ENCODE data around the gene IL22.

Gene IL22

DNA sequence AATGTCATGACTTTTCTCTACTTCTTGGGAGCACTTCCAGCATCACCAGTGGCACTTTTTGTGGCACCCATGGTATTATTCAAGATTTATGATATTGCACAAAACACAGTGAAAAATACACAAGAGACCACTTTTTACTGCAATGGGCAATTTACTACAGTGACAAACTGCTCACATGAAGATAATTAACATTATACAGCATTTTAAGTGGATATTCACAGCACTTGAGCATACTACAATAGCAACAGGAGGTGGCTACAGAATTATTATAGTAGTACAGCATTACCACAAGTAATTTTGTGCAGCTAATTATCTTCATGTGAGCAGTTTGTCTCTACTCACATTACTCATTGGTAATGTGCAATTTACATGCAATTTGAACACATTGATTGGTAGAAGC is 46.1 kb downstream of the IL22 start:
- H3K27me3 ChIP-seq (ENCODE audit: control insufficient read depth, insufficient read depth, low read length): no peaks in the 10 kb centered on the region
- H3K9me3 ChIP-seq (ENCODE audit: control insufficient read depth, low read length): no peaks in the 10 kb centered on the region
- H2AFZ ChIP-seq: no peak overlapping the region
- H3K36me3 ChIP-seq (ENCODE audit: control insufficient read depth, insufficient read depth, low read length): no peaks in the 10 kb centered on the region
- H3K27ac ChIP-seq: no peak overlapping the region
- H3K9ac ChIP-seq: no peak overlapping the region
- TF ChIP-seq, protein P1, sequence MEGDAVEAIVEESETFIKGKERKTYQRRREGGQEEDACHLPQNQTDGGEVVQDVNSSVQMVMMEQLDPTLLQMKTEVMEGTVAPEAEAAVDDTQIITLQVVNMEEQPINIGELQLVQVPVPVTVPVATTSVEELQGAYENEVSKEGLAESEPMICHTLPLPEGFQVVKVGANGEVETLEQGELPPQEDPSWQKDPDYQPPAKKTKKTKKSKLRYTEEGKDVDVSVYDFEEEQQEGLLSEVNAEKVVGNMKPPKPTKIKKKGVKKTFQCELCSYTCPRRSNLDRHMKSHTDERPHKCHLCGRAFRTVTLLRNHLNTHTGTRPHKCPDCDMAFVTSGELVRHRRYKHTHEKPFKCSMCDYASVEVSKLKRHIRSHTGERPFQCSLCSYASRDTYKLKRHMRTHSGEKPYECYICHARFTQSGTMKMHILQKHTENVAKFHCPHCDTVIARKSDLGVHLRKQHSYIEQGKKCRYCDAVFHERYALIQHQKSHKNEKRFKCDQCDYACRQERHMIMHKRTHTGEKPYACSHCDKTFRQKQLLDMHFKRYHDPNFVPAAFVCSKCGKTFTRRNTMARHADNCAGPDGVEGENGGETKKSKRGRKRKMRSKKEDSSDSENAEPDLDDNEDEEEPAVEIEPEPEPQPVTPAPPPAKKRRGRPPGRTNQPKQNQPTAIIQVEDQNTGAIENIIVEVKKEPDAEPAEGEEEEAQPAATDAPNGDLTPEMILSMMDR (IDR thresholded peaks at IDR 0.05): no peak
- no peaks in the 10 kb centered on the region for H3K79me2 ChIP-seq
- H3K4me3 ChIP-seq (ENCODE audit: low read depth, low read length): no peak overlapping the region
- no peaks in the 10 kb centered on the region for H3K4me1 ChIP-seq
- no peak overlapping the region for H3K4me2 ChIP-seq (ENCODE audit: low read length)

DNA sequence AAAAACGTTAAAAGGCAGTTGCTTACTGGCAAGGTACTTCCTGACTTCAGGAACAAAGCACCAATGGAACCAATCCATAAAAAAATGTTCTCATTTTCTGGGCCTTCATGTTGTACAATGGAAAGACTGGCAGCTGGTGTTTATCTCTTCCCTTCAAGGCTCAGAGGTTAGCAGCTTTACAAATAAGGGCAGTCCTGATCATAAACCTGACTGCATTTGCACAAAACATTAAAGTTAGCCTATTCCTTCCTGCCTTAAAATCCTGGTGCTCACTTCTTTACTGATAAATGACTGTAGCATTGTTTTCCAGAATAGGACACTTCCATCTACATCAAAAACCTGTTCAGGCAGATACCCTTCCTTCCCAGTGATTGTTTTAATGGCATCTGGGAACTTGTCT is 47.0 kb downstream of the IL22 start:
- Histone ChIP-seq H3K4me2 (ENCODE audit: low read length) (no peak overlapping the region), H3K4me1 (no peaks in the 10 kb centered on the region), H3K4me3 (ENCODE audit: low read depth, low read length) (no peak overlapping the region), H3K9me3 (ENCODE audit: control insufficient read depth, low read length) (no peaks in the 10 kb centered on the region), H3K79me2 (no peaks in the 10 kb centered on the region), H3K27ac (no peak overlapping the region), H2AFZ (no peak overlapping the region), H3K27me3 (ENCODE audit: control insufficient read depth, insufficient read depth, low read length) (no peaks in the 10 kb centered on the region), H3K9ac (no peak overlapping the region), H3K36me3 (ENCODE audit: control insufficient read depth, insufficient read depth, low read length) (no peaks in the 10 kb centered on the region)
- TF ChIP-seq, protein P1 (IDR thresholded peaks at IDR 0.05): no peak

DNA sequence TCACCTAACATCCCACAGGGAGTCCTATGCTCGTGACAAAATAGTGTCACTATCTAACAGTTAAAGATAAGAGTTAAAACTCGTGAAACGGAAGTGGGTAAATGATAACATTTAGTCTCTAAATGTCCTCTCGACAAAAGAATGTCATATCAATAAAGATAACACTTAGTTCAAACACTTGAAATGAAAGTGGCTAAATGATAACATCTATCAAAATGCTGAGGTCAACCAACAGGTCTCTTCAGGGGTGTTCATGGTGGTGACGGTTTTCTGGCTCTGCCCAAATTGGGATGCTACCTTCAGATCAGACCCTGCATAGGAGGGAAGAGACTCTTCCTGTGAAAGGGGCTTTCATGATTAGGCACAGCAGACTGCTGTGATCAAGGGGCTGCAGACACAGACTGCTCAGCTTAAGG is 49.9 kb downstream of the IL22 start:
- Histone ChIP-seq H3K4me3 (ENCODE audit: low read depth, low read length) (no peak overlapping the region), H3K4me2 (ENCODE audit: low read length) (no peak overlapping the region), H3K27ac (no peak overlapping the region), H3K79me2 (no peaks in the 10 kb centered on the region), H3K27me3 (ENCODE audit: control insufficient read depth, insufficient read depth, low read length) (no peaks in the 10 kb centered on the region), H3K9me3 (ENCODE audit: control insufficient read depth, low read length) (no peaks in the 10 kb centered on the region), H3K4me1 (no peaks in the 10 kb centered on the region), H3K36me3 (ENCODE audit: control insufficient read depth, insufficient read depth, low read length) (no peaks in the 10 kb centered on the region), H3K9ac (no peak overlapping the region), H2AFZ (no peak overlapping the region)
- TF ChIP-seq, protein P1 (IDR thresholded peaks at IDR 0.05): no peak

- Histone ChIP-seq H3K9me3 (ENCODE audit: control insufficient read depth, low read length) (no peaks in the 10 kb centered on the region), H2AFZ (no peak overlapping the region), H3K4me1 (no peaks in the 10 kb centered on the region), H3K36me3 (ENCODE audit: control insufficient read depth, insufficient read depth, low read length) (no peaks in the 10 kb centered on the region), H3K9ac (no peak overlapping the region), H3K27me3 (ENCODE audit: control insufficient read depth, insufficient read depth, low read length) (no peaks in the 10 kb centered on the region), H3K27ac (no peak overlapping the region), H3K4me3 (ENCODE audit: low read depth, low read length) (no peak overlapping the region), H3K79me2 (no peaks in the 10 kb centered on the region), H3K4me2 (ENCODE audit: low read length) (no peak overlapping the region)
- TF ChIP-seq, protein P1 (IDR thresholded peaks at IDR 0.05): no peak
These were observed 52.5 kb downstream of the IL22 start for GRCh38 chr12:68200854-68201253.

DNA sequence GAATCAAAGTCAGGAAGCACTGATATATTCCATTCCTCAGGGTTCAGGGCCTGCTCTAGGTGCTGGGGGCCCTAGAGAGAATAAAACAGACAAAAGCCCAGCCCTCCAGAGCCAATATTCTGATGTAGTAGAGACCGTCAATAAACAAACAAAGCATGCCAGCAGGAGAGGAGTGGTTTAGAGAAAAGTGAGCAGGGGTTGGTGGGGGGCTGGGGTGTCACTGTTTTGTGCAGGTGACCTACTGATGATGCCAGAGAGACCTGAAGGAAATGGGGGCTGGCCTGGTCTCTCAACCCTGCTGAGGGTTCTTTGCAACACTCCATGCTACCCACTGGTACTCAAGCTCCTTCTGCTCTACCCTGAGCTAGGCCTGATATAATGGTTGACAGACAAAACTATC is 54.3 kb downstream of the IL22 start:
- H3K4me3 ChIP-seq (ENCODE audit: low read depth, low read length): no peak overlapping the region

More for the DNA sequence above, 54.3 kb downstream of the IL22 start:
- no peak overlapping the region for H3K9ac ChIP-seq
- H3K4me1 ChIP-seq: no peaks in the 10 kb centered on the region
- no peak overlapping the region for H3K4me2 ChIP-seq (ENCODE audit: low read length)
- no peak overlapping the region for H2AFZ ChIP-seq
- no peaks in the 10 kb centered on the region for H3K79me2 ChIP-seq
- no peak overlapping the region for H3K27ac ChIP-seq
- no peaks in the 10 kb centered on the region for H3K9me3 ChIP-seq (ENCODE audit: control insufficient read depth, low read length)
- no peaks in the 10 kb centered on the region for H3K27me3 ChIP-seq (ENCODE audit: control insufficient read depth, insufficient read depth, low read length)
- H3K36me3 ChIP-seq (ENCODE audit: control insufficient read depth, insufficient read depth, low read length): no peaks in the 10 kb centered on the region
- TF ChIP-seq, protein P1 (IDR thresholded peaks at IDR 0.05): no peak

All from parathyroid adenoma (tissue), 2 donors.